ENCODE results near the gene PRSS1. TPM values are rescaled to one million over a fixed set of nuclear protein-coding genes. Genes with fewer than 3 reads are reported as not detected.

PRSS1 gene
- total RNA-seq, 1 donor from 2014 or later = 118 TPM

DNA sequence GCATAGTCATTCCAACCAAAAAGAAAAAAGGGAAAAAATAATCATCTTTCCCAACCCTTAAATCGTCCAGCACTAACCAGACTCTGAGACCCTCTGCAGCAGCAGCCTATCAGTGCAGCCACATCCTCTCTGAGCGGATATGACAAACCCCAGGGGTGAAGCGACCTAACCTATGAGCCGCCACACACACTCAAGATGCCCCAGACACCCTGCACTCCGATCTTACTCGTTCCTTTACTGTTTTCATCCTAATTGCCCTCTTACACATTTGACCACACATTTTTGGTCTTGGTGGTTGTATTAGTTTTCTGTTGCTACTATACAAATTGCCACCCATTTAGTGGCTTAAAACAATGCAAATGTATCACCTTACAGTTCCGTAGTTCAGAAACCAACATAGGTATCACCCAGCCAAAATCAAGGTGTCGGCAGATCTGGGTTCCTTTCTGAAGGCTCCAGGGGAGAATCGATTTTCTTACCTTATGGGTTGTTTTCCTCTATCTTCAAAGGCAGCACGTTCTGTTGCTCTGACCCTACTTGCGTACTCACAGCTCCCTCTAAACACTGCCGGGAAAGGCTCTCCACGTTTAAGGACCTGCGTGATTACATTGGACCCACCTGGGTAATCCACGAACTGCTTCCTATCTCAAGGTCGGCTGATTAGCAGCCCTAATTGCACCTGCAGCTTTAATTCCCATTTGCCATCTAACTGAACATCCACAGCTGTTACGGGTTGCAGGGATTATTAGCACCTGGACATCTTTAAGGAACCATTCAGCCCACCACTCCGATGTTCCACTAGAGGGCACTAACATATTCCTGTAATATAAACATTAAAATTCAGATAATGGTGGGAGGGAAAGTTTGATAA, 37.3 kb upstream of the PRSS1 start:
- no peak for DNase-seq (ENCODE audit: extremely low spot score, unreplicated experiment)
- H3K36me3 Mint-ChIP-seq = no peaks in the 10 kb centered on the region
- H3K27ac Mint-ChIP-seq = no peak overlapping the region
- H3K27me3 Mint-ChIP-seq = peaks cover 2% of the 10 kb centered on the region
- TF ChIP-seq, protein P1, sequence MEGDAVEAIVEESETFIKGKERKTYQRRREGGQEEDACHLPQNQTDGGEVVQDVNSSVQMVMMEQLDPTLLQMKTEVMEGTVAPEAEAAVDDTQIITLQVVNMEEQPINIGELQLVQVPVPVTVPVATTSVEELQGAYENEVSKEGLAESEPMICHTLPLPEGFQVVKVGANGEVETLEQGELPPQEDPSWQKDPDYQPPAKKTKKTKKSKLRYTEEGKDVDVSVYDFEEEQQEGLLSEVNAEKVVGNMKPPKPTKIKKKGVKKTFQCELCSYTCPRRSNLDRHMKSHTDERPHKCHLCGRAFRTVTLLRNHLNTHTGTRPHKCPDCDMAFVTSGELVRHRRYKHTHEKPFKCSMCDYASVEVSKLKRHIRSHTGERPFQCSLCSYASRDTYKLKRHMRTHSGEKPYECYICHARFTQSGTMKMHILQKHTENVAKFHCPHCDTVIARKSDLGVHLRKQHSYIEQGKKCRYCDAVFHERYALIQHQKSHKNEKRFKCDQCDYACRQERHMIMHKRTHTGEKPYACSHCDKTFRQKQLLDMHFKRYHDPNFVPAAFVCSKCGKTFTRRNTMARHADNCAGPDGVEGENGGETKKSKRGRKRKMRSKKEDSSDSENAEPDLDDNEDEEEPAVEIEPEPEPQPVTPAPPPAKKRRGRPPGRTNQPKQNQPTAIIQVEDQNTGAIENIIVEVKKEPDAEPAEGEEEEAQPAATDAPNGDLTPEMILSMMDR (conservative IDR thresholded peaks at IDR 0.05) = peak; percentile 71
- H3K4me3 Mint-ChIP-seq = no peak overlapping the region
- no peaks in the 10 kb centered on the region for H3K4me1 Mint-ChIP-seq (ENCODE audit: unreplicated experiment)
- no peaks in the 10 kb centered on the region for H3K9me3 Mint-ChIP-seq

DNA sequence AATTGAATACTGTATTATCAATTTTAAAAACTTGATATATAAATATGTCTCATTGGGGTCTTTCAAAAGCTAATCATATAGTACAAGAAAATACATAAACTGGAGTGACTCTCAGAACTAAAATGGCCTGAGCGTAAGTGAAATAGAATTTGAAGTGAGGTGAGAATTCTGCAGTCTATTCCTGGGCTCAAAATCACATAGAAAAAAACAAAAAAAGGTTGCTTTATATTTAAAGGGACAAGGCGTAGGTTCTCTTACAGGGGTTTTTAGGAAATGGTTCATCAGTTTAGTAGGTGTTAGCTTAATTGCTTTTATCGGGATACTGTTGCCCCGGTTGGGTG, 36.7 kb upstream of the PRSS1 start:
- H3K9me3 Mint-ChIP-seq = no peaks in the 10 kb centered on the region
- peaks cover 2% of the 10 kb centered on the region for H3K27me3 Mint-ChIP-seq
- H3K36me3 Mint-ChIP-seq = no peaks in the 10 kb centered on the region
- no peak for DNase-seq (ENCODE audit: extremely low spot score, unreplicated experiment)
- no peaks in the 10 kb centered on the region for H3K4me1 Mint-ChIP-seq (ENCODE audit: unreplicated experiment)
- H3K4me3 Mint-ChIP-seq = no peak overlapping the region
- H3K27ac Mint-ChIP-seq = no peak overlapping the region
- TF ChIP-seq, protein P1 (conservative IDR thresholded peaks at IDR 0.05) = peak; percentile 13

DNA sequence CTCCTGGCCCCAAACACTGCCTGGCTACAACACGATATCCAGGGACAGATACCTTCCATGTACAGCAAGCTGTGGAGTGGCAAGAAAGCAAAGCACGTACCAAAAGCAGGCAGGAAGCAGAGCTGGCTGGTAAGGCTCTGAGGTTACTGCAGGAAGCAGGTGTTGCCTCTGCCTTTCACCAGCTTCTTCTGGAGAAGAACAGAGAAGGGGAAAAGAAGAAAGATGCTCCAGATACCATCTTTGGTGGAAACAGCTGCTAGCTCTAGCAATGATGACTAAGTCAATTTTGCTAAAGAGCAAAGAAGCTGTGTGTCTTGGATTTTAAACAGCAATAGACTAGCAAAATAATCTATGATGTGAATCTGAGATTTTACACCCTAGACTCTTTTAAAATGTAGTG, 34.9 kb upstream of the PRSS1 start:
- Mint-ChIP-seq H3K4me1 (ENCODE audit: unreplicated experiment) (no peaks in the 10 kb centered on the region), H3K4me3 (no peak overlapping the region), H3K27me3 (peaks cover under 1% of the 10 kb centered on the region), H3K9me3 (no peaks in the 10 kb centered on the region), H3K27ac (no peak overlapping the region), H3K36me3 (no peaks in the 10 kb centered on the region)
- TF ChIP-seq, protein P1 (conservative IDR thresholded peaks at IDR 0.05) = no peak
- DNase-seq (ENCODE audit: extremely low spot score, unreplicated experiment) = no peak

DNA sequence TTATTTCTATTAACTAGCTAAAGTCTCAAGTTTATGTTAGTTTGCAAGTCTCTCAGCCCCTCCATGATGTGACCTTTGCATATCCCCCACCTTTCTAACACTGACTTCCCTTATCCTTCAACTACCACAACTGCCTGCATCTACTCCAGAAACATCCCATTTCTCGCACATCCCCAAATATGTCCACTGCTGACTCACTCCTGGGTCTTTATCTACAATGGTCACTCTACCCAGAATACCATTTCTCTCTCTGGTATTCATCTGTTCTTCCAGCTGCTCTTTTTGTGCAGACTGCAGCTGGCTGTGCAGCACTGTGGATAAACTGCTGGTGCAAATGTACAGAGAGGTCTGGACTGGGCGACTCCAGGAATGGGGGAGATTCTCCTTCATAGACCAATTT, 32.7 kb upstream of the PRSS1 start:
- Mint-ChIP-seq H3K27me3 (no peaks in the 10 kb centered on the region), H3K9me3 (no peaks in the 10 kb centered on the region)
- TF ChIP-seq, protein P1 (conservative IDR thresholded peaks at IDR 0.05) = no peak

DNA sequence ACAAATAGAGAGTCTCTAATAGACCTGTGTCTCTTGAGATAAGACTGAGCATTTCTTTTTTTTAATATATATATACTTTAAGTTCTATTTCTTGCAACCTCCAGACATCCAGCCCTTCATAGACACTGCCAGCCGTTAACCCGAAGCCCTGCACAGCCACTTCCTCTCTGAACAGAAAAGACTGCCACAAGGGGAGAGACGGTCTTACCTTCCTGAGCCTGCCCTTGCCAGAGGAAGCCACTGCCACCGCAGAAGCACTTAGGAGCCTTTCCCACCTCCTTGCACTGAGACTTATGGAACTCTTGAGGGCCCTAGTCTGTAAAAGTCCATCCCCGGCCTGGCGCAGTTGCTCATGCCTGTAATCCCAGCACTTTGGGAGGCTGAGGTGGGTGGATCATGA, 31.8 kb upstream of the PRSS1 start:
- Mint-ChIP-seq H3K4me1 (ENCODE audit: unreplicated experiment) (no peaks in the 10 kb centered on the region), H3K36me3 (no peaks in the 10 kb centered on the region), H3K9me3 (no peaks in the 10 kb centered on the region), H3K4me3 (no peak overlapping the region), H3K27ac (no peak overlapping the region), H3K27me3 (no peaks in the 10 kb centered on the region)
- TF ChIP-seq, protein P1 (conservative IDR thresholded peaks at IDR 0.05) = no peak
- DNase-seq (ENCODE audit: extremely low spot score, unreplicated experiment) = no peak

More for the DNA sequence above, 32.7 kb upstream of the PRSS1 start:
- DNase-seq (ENCODE audit: extremely low spot score, unreplicated experiment) = no peak
- no peaks in the 10 kb centered on the region for H3K36me3 Mint-ChIP-seq
- H3K27ac Mint-ChIP-seq = no peak overlapping the region
- H3K4me1 Mint-ChIP-seq (ENCODE audit: unreplicated experiment) = no peaks in the 10 kb centered on the region
- no peak overlapping the region for H3K4me3 Mint-ChIP-seq

All from type B pancreatic cell (in vitro differentiated cells).